Right atrium auricular region (tissue), 2 donors: ENCODE results near the gene CNTNAP5. TPM values are rescaled to one million over a fixed set of nuclear protein-coding genes. Genes with fewer than 3 reads are reported as not detected.

Experiments
- DNase-seq: peaks from one replicate; pipeline ENCODE4 v3.0.0-alpha.2; 2019; ENCODE audit warnings: low spot score
- H3K27ac ChIP-seq, 2 donors: fragments of 200-600 bp; sonication (generic); 1 replicate in 1 of 2; 2 replicates in 1 of 2; pipeline ENCODE4 v1.5.1; 2016 to 2019
- H3K27me3 ChIP-seq, 2 donors: fragments of 200-600 bp; sonication (generic); one replicate each; pipeline versions ENCODE4 v1.5.1 to v1.6.0; 2017 to 2019
- H3K36me3 ChIP-seq: fragments of 200-600 bp; sonication (generic); one replicate; pipeline ENCODE4 v1.5.1; 2016
- H3K4me1 ChIP-seq, 2 donors: fragments of 200-600 bp; sonication (generic); one replicate each; pipeline versions ENCODE4 v1.5.1 to v1.6.0; 2017 to 2019
- H3K4me3 ChIP-seq, 2 donors: fragments of 200-600 bp; sonication (generic); 1 replicate in 1 of 2; 2 replicates in 1 of 2; pipeline ENCODE4 v1.5.1; 2017 to 2019; ENCODE audit warnings: mild to moderate bottlenecking in 1 of 2, moderate library complexity in 1 of 2
- H3K9me3 ChIP-seq, 2 donors: fragments of 200-600 bp; sonication (generic); one replicate each; pipeline ENCODE4 v1.5.1; 2019
- total RNA-seq, 2 donors: library from RNA; depleted of rRNA; stranded (reverse); fragments of >200 nt; gene quantifications; one replicate each; pipeline ENCODE4 v1.1.0, GENCODE V29; 2016
- TF ChIP-seq, protein P1 (sequence below), 2 donors: fragments of 200-600 bp; sonication (generic); IDR thresholded peaks; one replicate each; pipeline ENCODE4 v1.5.1; 2019; ENCODE audit warnings: antibody characterized with exemption in 2 of 2

The CNTNAP5 gene
- total RNA-seq, 2 donors from 2014 or later, result not detected

- no peak for DNase-seq
- TF ChIP-seq, protein P1, sequence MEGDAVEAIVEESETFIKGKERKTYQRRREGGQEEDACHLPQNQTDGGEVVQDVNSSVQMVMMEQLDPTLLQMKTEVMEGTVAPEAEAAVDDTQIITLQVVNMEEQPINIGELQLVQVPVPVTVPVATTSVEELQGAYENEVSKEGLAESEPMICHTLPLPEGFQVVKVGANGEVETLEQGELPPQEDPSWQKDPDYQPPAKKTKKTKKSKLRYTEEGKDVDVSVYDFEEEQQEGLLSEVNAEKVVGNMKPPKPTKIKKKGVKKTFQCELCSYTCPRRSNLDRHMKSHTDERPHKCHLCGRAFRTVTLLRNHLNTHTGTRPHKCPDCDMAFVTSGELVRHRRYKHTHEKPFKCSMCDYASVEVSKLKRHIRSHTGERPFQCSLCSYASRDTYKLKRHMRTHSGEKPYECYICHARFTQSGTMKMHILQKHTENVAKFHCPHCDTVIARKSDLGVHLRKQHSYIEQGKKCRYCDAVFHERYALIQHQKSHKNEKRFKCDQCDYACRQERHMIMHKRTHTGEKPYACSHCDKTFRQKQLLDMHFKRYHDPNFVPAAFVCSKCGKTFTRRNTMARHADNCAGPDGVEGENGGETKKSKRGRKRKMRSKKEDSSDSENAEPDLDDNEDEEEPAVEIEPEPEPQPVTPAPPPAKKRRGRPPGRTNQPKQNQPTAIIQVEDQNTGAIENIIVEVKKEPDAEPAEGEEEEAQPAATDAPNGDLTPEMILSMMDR (IDR thresholded peaks at IDR 0.05), result no peak
These were observed 225.3 kb downstream of the CNTNAP5 start for GRCh38 chr2:124250433-124250832.

GRCh38 chr2:124254621-124255020, 229.5 kb downstream of the CNTNAP5 start:
- H3K4me1 ChIP-seq, result no peaks in the 10 kb centered on the region
- no peak overlapping the region for H3K27ac ChIP-seq
- TF ChIP-seq, protein P1 (IDR thresholded peaks at IDR 0.05), result no peak
- no peaks in the 10 kb centered on the region for H3K36me3 ChIP-seq
- DNase-seq, result no peak
- no peak overlapping the region for H3K4me3 ChIP-seq
- no peaks in the 10 kb centered on the region for H3K9me3 ChIP-seq
- H3K27me3 ChIP-seq, result no peaks in the 10 kb centered on the region

More at GRCh38 chr2:124250433-124250832, 225.3 kb downstream of the CNTNAP5 start:
- no peak overlapping the region for H3K4me3 ChIP-seq
- H3K9me3 ChIP-seq, result no peaks in the 10 kb centered on the region
- H3K36me3 ChIP-seq, result no peaks in the 10 kb centered on the region
- no peaks in the 10 kb centered on the region for H3K27me3 ChIP-seq
- no peak overlapping the region for H3K27ac ChIP-seq
- no peaks in the 10 kb centered on the region for H3K4me1 ChIP-seq

DNA sequence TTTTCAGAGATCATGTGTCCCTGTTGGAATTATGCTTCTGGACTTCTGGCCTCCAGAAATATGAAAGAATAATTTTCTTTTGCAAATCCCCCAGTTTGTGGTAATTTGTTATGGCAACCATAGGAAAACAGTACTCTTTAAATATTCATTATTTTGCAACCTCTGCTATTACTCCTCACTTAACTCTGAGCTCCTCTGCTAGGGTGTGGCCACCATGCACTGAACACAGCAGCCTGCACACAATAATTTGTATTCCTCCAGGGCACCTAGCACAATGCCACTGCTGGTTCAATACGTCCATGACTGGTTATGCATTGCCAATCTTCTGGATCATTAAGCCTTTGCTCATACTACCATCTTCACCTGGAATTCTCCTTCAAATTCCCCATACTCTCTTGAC, 232.0 kb downstream of the CNTNAP5 start:
- no peak overlapping the region for H3K27ac ChIP-seq
- TF ChIP-seq, protein P1 (IDR thresholded peaks at IDR 0.05), result no peak
- H3K36me3 ChIP-seq, result no peaks in the 10 kb centered on the region
- H3K4me3 ChIP-seq, result no peak overlapping the region
- H3K9me3 ChIP-seq, result no peaks in the 10 kb centered on the region
- H3K27me3 ChIP-seq, result no peaks in the 10 kb centered on the region
- DNase-seq, result no peak
- no peaks in the 10 kb centered on the region for H3K4me1 ChIP-seq

DNA sequence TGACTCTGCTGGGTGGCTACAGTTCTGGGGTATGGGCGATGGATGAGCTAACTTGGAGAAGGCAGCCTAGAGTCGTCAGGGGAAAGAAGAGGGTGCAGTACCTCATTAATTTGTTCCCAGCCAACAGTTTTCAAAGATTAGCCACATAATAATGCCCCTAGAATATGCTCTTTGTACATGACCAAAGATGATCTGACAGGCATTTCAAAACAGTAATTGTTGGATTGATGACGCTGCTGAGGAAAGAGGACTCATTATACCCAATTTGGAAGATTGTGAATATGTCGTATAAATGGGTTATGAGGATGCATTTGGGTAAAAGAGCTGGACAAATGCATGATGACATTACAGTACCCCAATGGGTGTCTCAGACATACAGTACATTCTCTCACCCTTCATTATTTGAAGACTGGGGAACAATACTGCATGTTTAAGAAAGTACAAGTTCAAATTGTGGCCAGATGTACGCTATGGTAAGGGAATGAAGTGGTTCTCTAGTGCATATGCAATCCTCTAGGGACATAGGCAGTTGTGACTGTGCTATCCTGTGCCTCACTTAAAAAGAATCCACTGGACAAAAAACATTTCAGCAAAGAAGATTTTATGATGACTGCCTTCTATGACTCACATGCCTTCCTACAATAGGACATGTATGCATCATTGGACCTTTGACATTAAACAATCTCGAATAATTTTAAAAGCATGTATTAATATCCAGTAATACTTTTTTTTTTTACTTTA, 233.2 kb downstream of the CNTNAP5 start:
- H3K36me3 ChIP-seq, result no peaks in the 10 kb centered on the region
- DNase-seq, result no peak
- no peaks in the 10 kb centered on the region for H3K27me3 ChIP-seq
- TF ChIP-seq, protein P1 (IDR thresholded peaks at IDR 0.05), result no peak
- H3K27ac ChIP-seq, result no peak overlapping the region
- no peaks in the 10 kb centered on the region for H3K9me3 ChIP-seq
- no peak overlapping the region for H3K4me3 ChIP-seq
- no peaks in the 10 kb centered on the region for H3K4me1 ChIP-seq

- Histone ChIP-seq H3K27me3 (no peaks in the 10 kb centered on the region), H3K4me1 (no peaks in the 10 kb centered on the region), H3K36me3 (no peaks in the 10 kb centered on the region), H3K4me3 (no peak overlapping the region), H3K9me3 (no peaks in the 10 kb centered on the region), H3K27ac (no peak overlapping the region)
- TF ChIP-seq, protein P1 (IDR thresholded peaks at IDR 0.05), result no peak
- DNase-seq, result no peak
These were observed 236.4 kb downstream of the CNTNAP5 start for GRCh38 chr2:124261456-124261855.
